K562 (cell line): ENCODE data around the gene GPAT2. TPM values are rescaled to one million over a fixed set of nuclear protein-coding genes. Genes with fewer than 3 reads are reported as not detected.
"Not testable (repeated sequence)": the region's sequence is repeated elsewhere in the genome, so short reads cannot be mapped to it uniquely, and the experiment has no call there.

Experiments
- ATAC-seq: fragments of 200-7000 bp; cut with Tn5 transposase; 3 replicates; pipeline ENCODE4 v1.9.1; 2020; ENCODE audit warnings: moderate library complexity
- BruUV-seq: library from RNA; stranded (reverse); fragments of 400-500 nt; replicated peaks from 2 replicates; lab custom pipeline; 2021; lab: Mats Ljungman, UMichigan
- CTCF ChIA-PET: fragments of 300-600 bp; formaldehyde crosslinking; extraction: SDS; loops from one replicate; lab custom pipeline; 2021; ENCODE audit warnings: low intra/inter-chr PET ratio; lab: Yijun Ruan, JAX
- POLR2A ChIA-PET: fragments of 300-600, 350-650 bp; sonication (Branson Sonifier 250); formaldehyde crosslinking; extraction: SDS; loops from one replicate; lab custom pipeline; 2021; ENCODE audit warnings: antibody characterized with exemption, inconsistent platforms; lab: Yijun Ruan, JAX
- DNase-seq, 4 experiments: peaks; one replicate each; pipeline versions ENCODE4 v3.0.0 to v3.0.0-alpha.2; 2011 to 2018; ENCODE audit warnings: low spot score in 3 of 4, mixed read lengths in 3 of 4; ENCODE audit errors: extremely low read depth in 1 of 4
- FAIRE-seq: peaks from 2 replicates; lab custom pipeline; 2011; peaks lifted over from hg19 to GRCh38; lab: Jason Lieb, UNC
- H2AFZ ChIP-seq: 2 replicates; pipeline ENCODE4 v1.6.0; 2011; ENCODE audit warnings: low read depth, low read length, control low read depth, inconsistent platforms
- H3K27ac ChIP-seq: fragments of 200-600 bp; 3 replicates; pipeline ENCODE4 v1.8.0; 2011; ENCODE audit warnings: low read depth, mild to moderate bottlenecking, control low read depth, inconsistent platforms, low read length, moderate library complexity, mixed read lengths; ENCODE audit errors: extremely low read depth
- H3K27me3 ChIP-seq, 2 experiments: fragments of 300-600 bp in 1 of 2; 2 replicates in 1 of 2; 3 replicates in 1 of 2; pipeline versions ENCODE4 v1.6.0 to v1.8.0; 2011; ENCODE audit warnings: inconsistent platforms in 2 of 2, low read length in 2 of 2, mild to moderate bottlenecking in 1 of 2, mixed read lengths in 1 of 2, moderate library complexity in 1 of 2; ENCODE audit not compliant: control insufficient read depth in 2 of 2, insufficient read depth in 2 of 2
- H3K36me3 ChIP-seq: fragments of 300-600 bp; 3 replicates; pipeline ENCODE4 v1.8.0; 2011; ENCODE audit warnings: mild to moderate bottlenecking, low read length, inconsistent platforms; ENCODE audit not compliant: control insufficient read depth, insufficient read depth
- H3K4me1 ChIP-seq, 2 experiments: fragments of 200-600 bp in 1 of 2; replicated peaks in 1 of 2; 2 replicates in 1 of 2; 3 replicates in 1 of 2; pipeline versions ENCODE4 v1.5.1 to v1.8.0; 2011; ENCODE audit warnings: inconsistent platforms in 2 of 2, low read length in 2 of 2, mild to moderate bottlenecking in 1 of 2, mixed read lengths in 1 of 2, moderate library complexity in 1 of 2; ENCODE audit not compliant: control insufficient read depth in 2 of 2, insufficient read depth in 2 of 2
- H3K4me2 ChIP-seq: 2 replicates; pipeline ENCODE4 v1.6.1; 2011; ENCODE audit warnings: low read length, control low read depth, inconsistent platforms, mixed read lengths; ENCODE audit not compliant: insufficient read depth
- H3K4me3 ChIP-seq: fragments of 200-600 bp; sonication (generic), shearing (Covaris generic); 2 replicates; pipeline ENCODE4 v1.5.1; 2016; ENCODE audit warnings: control low read depth, inconsistent platforms
- H3K79me2 ChIP-seq: fragments of 200-600 bp; 3 replicates; pipeline ENCODE4 v1.8.0; 2011; ENCODE audit warnings: low read length, inconsistent platforms; ENCODE audit not compliant: control insufficient read depth, insufficient read depth
- H3K9ac ChIP-seq, 2 experiments: 2 replicates each; pipeline versions ENCODE4 v1.6.0 to v1.6.1; 2011; ENCODE audit warnings: low read depth in 2 of 2, low read length in 2 of 2, control low read depth in 1 of 2, inconsistent platforms in 1 of 2, mild to moderate bottlenecking in 1 of 2, mixed read lengths in 1 of 2; ENCODE audit not compliant: insufficient read depth in 1 of 2
- H3K9me1 ChIP-seq: one replicate; pipeline ENCODE4 v1.6.0; 2011; ENCODE audit warnings: inconsistent platforms, mild to moderate bottlenecking, low read length, moderate library complexity; ENCODE audit not compliant: control insufficient read depth, insufficient read depth
- H3K9me3 ChIP-seq: replicated peaks from 2 replicates; pipeline ENCODE4 v1.5.1; 2011; ENCODE audit warnings: low read depth, low read length, inconsistent platforms; ENCODE audit not compliant: control insufficient read depth, insufficient read depth
- H4K20me1 ChIP-seq: replicated peaks from 2 replicates; pipeline ENCODE4 v1.6.1; 2011; ENCODE audit warnings: low read length, inconsistent platforms, mixed read lengths; ENCODE audit not compliant: control insufficient read depth, insufficient read depth
- C11orf30 ChIP-seq: fragments of 450-650 bp; IDR thresholded peaks from 2 replicates; pipeline ENCODE4 v1.6.1; 2016; ENCODE audit warnings: low read depth, mild to moderate bottlenecking
- MAFG ChIP-seq: fragments of 450-650 bp; conservative IDR thresholded peaks from 2 replicates; pipeline ENCODE4 v1.6.1; 2016; ENCODE audit warnings: missing genetic modification characterization, missing compliant biosample characterization
- ZNF316 ChIP-seq: fragments of 450-650 bp; IDR thresholded peaks from 2 replicates; pipeline ENCODE4 v1.6.1; 2016
- WGBS: fragments of 100-300 bp; shearing (Covaris generic); methylation state at CpG from one replicate; pipeline ENCODE4 v1.1.6; 2016; ENCODE audit warnings: low coverage, mixed read lengths; ENCODE audit not compliant: insufficient coverage; ENCODE audit errors: missing lambda C conversion rate; 5-methylcytosine and 5-hydroxymethylcytosine counted together
- in situ Hi-C: fragments of 300-500 bp; cut with MboI; formaldehyde crosslinking; loops from 4 replicates; pipeline ENCODE4 v1.15.0; 2018; ENCODE audit warnings: inconsistent platforms, mixed read lengths
- intact Hi-C: fragments of 100-400 bp; cut with micrococcal nuclease; formaldehyde crosslinking; loops from 2 replicates; pipeline ENCODE4 v1.14.2; 2022
- polyA plus RNA-seq, 8 experiments: library from polyadenylated mRNA; depleted of rRNA in 4 of 8; stranded (reverse) in 5 of 8; unstranded in 3 of 8; fragments of >200 nt; fragmentation: Nextera tagmentation in 2 of 8; fragmentation: Illumina TruSeq in 1 of 8; extraction: Ambion mirVana in 2 of 8; extraction: Trizol in 1 of 8; gene quantifications; 2 replicates each; pipeline versions ENCODE4 v1.2.1 to v1.2.3, GENCODE V29; 2011 to 2014; ENCODE audit warnings: inconsistent platforms in 1 of 8, missing spikeins in 1 of 8
- total RNA-seq, 7 experiments: library from RNA; depleted of rRNA in 6 of 7; stranded (reverse); fragments of >200 nt in 6 of 7; fragmentation: Illumina TruSeq in 2 of 7; extraction: Trizol in 2 of 7; gene quantifications; 2 replicates each; pipeline versions ENCODE4 v1.2.1 to v1.2.3, GENCODE V29; 2011 to 2021; ENCODE audit warnings: low replicate concordance in 1 of 7

GPAT2 gene
- total and polyA plus RNA-seq, 9 of the 15 experiments (the other 6 are each of a cell fraction or from before 2014, with no cell fraction given), result 0.01 to 1.2 (median 0.22) TPM; not detected in 3

DNA sequence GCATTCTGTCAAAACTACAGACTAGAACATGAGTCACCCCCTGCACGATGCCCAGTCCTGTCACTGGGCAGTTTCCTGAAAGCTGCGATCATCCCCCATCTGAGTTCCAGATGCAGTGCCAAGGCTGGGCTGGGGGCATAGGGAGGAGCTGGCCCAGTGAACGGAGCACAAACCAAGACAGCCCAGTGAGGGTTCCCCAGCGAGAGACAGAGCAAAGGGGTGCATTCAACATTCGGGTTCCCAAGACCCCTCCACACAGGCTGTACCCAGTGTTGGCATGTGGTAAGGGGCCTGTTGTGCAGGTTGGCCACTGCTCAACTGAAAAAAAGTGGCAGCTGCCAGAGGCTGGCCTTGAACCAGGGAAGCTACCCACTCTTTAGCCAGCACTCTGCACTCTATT is 35.6 kb upstream of the GPAT2 start:
- H3K4me2 ChIP-seq, POLR2A ChIA-PET, FAIRE-seq, H4K20me1 ChIP-seq, H3K79me2 ChIP-seq, H3K9ac ChIP-seq, BruUV-seq, H2AFZ ChIP-seq, CTCF ChIA-PET, DNase-seq, ATAC-seq, intact Hi-C loops, H3K4me1 ChIP-seq, H3K4me3 ChIP-seq, H3K9me1 ChIP-seq, H3K9me3 ChIP-seq, H3K27ac ChIP-seq, H3K36me3 ChIP-seq: not testable (repeated sequence)
- in situ Hi-C loops, result loop anchor here (10.0 kb wide), 1 partner anchor 66 kb away; no protein-coding TSS in a partner anchor
- H3K27me3 ChIP-seq, result peaks cover 4 to 42% of the 10 kb centered on the region in 2 experiments; a peak in 3 of 5 replicates
- WGBS, result 4% methylated on average over 5 of the region's 5 CpGs

DNA sequence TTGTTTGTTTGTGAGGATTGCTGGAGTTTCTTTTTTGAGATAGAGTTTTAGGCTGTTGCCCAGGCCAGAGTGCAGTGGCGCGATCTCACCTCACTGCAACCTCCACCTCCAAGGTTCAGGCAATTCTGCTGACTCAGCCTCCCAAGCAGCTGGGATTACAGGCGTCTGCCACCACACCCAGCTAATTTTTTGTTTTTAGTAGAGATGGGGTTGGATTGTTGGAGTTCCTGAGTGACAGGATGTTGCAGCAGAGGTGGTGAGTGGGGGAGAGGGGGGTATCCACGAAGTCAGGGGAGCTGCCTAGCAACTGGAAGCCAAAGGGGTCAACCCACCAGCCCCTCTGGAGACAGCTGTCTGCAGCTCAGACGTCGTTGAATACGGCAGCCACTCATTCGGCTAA is 35.2 kb upstream of the GPAT2 start:
- H3K27ac ChIP-seq, POLR2A ChIA-PET, H3K79me2 ChIP-seq, BruUV-seq, H3K4me2 ChIP-seq: not testable (repeated sequence)
- TF ChIP-seq C11orf30, result peak; percentile 91
- TF ChIP-seq ZNF316, result peak; percentile 95
- peak; percentile 86 for TF ChIP-seq MAFG
- TF ChIP-seq, all 486 proteins: peak for 3; not testable (repeated sequence) for 483
- H3K9me3 ChIP-seq, H3K4me1 ChIP-seq, FAIRE-seq, DNase-seq, H3K9ac ChIP-seq, CTCF ChIA-PET, H4K20me1 ChIP-seq, H3K36me3 ChIP-seq, H3K4me3 ChIP-seq, H3K9me1 ChIP-seq, H2AFZ ChIP-seq, intact Hi-C loops: not testable (repeated sequence)
- peak; percentile 35; the same call in 2 of the 3 replicates for ATAC-seq
- peaks cover 4 to 42% of the 10 kb centered on the region in 2 experiments; a peak in 3 of 5 replicates for H3K27me3 ChIP-seq
- in situ Hi-C loops, result loop anchor here (10.0 kb wide), 1 partner anchor 65 kb away; no protein-coding TSS in a partner anchor
- WGBS, result 2% methylated on average over 5 of the region's 8 CpGs

DNA sequence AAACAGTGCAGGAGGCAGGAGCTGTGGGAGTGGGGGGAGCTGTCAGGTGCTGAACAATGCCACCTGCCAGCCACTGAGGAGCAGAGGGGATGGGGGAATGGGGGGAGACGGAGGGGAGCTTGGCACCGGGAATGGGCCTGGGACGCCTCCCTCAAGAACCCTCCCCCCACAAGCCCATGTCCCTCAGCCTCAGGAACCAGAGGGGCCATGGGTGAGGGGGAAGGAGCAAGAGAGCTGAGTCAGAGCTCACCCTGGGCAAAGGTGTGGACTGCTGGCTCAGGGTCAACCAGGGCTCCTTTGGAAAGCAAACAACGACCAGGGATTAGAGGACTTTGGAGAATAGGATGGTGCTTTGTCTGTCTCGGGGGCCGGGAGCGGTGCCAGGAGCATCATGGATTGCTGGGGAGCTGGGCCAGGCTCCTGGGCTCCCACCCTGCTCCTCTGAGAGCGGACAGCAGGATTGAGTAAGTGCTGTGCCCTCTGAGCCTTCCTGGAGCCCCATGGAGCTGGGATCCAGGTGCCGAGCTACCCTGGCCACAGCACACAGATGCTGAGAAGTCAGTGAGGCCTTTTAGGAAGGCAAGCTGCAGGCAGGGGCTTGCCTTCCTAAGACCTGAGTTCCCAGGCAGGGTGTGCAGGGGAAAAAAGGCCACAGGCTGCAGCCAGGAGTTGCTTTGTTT is 33.3 kb upstream of the GPAT2 start:
- H2AFZ ChIP-seq, H3K9me1 ChIP-seq, H3K4me1 ChIP-seq, H4K20me1 ChIP-seq, H3K27ac ChIP-seq, H3K4me3 ChIP-seq, BruUV-seq, intact Hi-C loops, POLR2A ChIA-PET, H3K4me2 ChIP-seq, H3K9me3 ChIP-seq, H3K36me3 ChIP-seq, CTCF ChIA-PET, H3K79me2 ChIP-seq, FAIRE-seq, ATAC-seq, in situ Hi-C loops, DNase-seq, H3K9ac ChIP-seq: not testable (repeated sequence)
- WGBS, result 0% methylated on average over 6 of the region's 9 CpGs
- H3K27me3 ChIP-seq, result peaks cover 4 to 30% of the 10 kb centered on the region in 2 experiments; a peak in 3 of 5 replicates
